ENCODE results near the gene PHF2.

DNA sequence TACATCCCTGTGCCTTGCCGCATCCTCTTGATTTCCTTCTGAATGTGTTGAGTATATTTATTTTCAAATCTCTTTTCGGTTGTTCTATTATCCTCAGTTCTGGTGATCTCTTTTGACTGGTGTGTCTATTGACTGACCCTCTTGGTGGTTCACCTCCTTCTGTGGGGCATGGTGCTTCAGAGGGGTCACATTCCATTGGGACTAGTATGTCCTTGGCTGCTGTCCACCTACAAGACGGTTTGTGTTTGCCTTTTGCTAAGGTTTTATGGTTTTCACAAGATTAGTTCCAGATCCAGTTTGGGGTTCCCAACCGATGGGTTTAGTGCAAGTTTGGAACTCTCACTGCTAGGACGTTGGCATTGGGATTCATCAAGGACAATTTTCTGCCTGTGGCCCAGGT is 66.6 kb downstream of the PHF2 start:
- TF ChIP-seq POLR2AphosphoS5 (IDR thresholded peaks at IDR 0.05) (no peak), POLR2A (IDR thresholded peaks at IDR 0.05) (no peak)

Data from spleen (tissue), 3 donors.